Hematopoietic multipotent progenitor cell treated with erythropoietin and hydrocortisone succinate and interleukin-3 and kit ligand, for 17 days (in vitro differentiated cells): ENCODE measurements around the gene SOX6.

Experiments used
- DNase-seq: peaks from one replicate; pipeline ENCODE4 v3.0.0-alpha.2; 2015; ENCODE audit warnings: low spot score

Gene SOX6

DNA sequence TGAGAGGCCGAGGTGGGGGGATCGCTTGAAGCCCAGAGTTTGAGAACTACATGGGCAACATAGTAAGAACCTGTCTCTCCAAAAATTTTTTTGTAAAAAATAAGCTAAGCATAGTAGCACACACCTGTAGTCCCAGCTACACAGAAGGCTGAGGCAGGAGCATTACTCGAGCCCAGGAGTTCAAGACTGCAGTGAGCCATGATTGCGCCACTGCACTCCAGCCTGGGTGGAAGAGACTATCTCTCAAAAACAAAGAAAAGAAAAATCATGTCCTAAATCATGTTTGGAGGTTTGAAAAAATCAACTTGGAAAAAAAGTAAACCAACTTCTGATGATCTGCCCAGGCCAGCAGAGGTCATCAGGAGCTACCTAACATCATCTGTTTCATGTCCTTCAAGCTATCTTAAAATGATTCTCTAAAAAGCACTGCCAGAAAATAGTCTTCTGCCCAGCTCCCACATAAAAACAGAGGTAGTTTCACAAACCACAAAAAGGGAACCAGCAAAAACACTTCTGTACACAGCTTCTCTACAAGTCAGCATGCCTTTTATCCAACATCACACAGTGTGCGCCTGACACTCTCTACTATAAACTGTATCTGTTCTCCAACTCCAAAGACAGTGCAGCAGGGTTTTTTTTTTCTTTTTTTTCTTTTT, 165.0 kb downstream of the SOX6 start:
- peak; percentile 23 for DNase-seq

- DNase-seq: no peak
Observed at GRCh38 chr11:16186680-16187079, 169.7 kb downstream of the SOX6 start.

DNA sequence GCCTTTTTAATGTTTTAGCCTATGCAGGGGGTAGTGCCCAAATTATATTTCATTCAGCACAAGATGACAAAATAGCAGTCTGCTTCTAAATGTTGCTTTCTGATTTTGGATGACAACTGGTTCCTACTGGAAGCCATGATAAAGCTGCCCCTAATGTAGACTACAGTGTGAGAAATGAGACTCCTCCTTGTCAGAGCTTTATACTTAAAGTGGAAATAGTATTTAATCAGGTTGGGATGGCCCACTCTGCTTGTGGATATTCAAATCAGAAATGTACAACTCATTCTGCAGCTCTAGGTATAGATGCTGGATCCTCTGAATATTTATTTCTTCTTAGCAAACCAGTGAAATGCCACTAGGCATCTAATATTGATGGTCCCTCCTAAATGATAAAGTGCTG, 171.3 kb downstream of the SOX6 start:
- DNase-seq: no peak

GRCh38 chr11:16184588-16184987, 171.8 kb downstream of the SOX6 start:
- DNase-seq: no peak

- DNase-seq: no peak
Observed at GRCh38 chr11:16182553-16182952, 173.8 kb downstream of the SOX6 start.

GRCh38 chr11:16180868-16181267, 175.5 kb downstream of the SOX6 start:
- DNase-seq: no peak

- DNase-seq: no peak
Observed at GRCh38 chr11:16179676-16180075, 176.7 kb downstream of the SOX6 start.

- DNase-seq: no peak
Observed at GRCh38 chr11:16178273-16178672, 178.1 kb downstream of the SOX6 start.

GRCh38 chr11:16177688-16178087, 178.7 kb downstream of the SOX6 start:
- DNase-seq: no peak

GRCh38 chr11:16173798-16174197, 182.5 kb downstream of the SOX6 start:
- DNase-seq: no peak

- no peak for DNase-seq
Observed at GRCh38 chr11:16171882-16172281, 184.5 kb downstream of the SOX6 start.

DNA sequence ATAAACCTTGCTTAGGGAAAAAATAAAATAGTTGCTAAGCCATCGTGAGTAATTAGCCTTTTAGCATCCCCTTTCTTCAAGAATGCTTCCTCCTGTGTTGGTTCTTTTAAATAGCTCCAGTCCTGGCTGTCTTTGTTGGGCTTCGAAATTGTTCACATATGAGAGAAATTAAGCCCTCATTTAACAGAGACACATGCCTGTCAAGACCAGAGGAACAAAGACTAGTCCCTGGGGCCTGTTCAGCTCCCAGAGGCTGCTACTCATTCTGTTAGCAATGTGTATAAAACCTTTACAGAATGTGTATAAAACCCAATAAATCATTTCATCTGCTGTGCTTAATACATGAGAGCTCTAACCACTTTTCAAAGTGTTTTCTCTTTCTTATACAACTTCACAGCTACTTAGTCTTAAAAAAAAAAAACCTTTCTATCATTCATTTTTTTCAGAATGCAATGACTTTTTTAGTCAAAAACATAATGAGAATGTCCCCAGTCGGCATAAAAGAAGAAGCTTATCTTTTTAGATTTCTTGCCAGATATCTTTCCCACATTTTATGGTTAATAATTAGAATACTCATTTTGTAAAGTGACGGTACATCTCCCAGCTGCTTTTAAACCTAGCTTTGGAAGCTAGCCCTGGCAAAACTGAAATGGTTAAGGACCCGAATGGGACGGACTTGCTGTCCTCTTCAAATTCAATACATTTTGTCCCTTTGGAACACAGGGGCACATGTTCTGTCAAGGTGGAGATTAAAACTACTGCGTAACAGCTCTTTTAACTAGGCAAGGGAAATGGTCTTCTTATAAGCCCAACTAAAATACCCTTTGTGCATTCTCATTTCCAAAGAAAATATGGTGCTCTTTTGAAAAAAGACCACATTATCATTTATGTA, 186.1 kb downstream of the SOX6 start:
- no peak for DNase-seq

- no peak for DNase-seq
Observed at GRCh38 chr11:16169541-16169940, 186.8 kb downstream of the SOX6 start.

DNA sequence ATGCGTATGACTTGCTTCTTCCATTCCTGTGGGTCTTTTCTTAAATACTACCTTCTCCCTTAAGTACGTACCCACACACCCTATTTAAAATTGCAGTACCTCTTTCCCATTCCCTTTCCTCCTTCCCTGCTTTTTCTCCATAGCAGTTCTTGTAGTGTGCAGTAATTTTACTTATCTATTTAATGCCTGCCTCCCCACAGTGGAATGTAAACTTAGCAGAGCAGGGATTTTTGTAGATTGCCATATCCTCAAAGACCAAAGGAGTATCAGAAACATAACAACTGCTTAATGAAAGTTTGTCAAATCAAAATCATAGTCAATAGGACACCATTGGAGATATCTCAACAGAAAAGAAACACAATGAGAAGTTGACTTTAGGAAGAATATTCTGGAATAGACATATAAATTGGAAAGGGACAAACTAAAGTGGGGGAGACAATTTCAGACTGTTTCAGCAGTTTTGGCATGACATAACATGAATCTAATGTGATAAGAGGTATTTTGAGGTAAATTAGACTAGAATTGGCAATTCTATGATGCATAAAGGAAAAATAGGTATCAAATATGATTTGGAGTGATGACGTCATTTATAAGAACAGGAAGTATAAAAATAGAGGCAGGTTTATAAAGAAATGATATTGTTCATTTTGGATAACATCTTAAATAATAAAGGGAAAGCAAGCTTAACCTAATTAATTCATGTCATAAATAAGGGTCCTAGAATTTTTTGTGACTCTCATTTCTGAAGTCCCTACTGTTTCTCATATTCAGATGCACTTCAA, 188.4 kb downstream of the SOX6 start:
- no peak for DNase-seq

GRCh38 chr11:16166571-16166970, 189.8 kb downstream of the SOX6 start:
- no peak for DNase-seq

DNA sequence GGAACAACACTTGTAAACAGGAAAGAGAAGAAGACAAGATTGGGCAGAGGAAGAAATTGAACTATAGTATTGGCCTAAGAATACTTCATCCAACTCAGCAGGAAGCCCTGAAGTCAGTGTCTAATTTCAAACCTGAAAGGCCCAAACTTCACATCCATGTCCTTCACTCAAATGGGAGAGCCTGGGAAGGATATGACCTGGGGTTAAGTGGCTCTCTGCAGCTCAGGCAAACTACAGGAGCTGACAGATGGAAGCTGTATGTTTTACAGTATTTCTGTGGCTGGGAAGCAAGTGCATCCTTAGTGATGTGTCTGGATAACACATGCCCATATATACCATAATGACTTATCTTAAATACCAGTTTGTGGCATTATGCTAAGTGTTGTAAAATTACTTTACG, 196.2 kb downstream of the SOX6 start:
- DNase-seq: no peak

- DNase-seq: no peak
Observed at GRCh38 chr11:16158426-16158994, 197.8 kb downstream of the SOX6 start.

GRCh38 chr11:16157327-16157726, 199.0 kb downstream of the SOX6 start:
- DNase-seq: no peak

- no peak for DNase-seq
Observed at GRCh38 chr11:16155448-16155847, 200.9 kb downstream of the SOX6 start.

DNA sequence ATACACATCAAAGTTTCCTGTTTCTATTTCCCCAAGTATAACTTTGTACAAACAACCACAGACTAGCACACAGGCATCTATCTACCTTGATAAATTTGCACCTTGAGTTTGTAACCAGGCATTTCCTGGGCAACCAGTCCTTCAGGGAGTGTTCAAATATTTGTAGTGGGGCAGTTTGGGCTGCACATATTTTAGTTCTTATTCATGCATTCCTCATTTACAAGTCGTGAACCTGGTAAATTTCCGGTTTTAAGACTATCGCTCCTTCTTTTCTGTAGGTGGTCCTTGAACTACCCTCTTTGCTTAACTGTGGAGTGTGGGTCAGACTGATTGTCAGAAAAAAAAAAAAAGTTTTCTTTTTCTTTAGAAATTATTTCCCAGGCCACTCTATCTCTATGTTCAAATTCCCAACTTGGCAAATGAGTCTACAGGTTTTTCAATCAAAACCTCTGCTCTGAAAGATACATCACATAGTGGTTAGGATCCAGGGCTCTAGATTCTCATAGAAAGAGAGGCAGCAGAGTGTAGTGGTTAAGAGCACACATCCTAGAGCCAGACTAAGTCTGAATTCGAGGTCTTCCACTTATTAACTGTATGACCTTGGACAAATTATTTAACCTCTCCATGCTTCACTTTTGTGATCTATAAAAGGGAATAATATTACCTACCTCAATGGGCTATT, 201.5 kb downstream of the SOX6 start:
- DNase-seq: no peak

- no peak for DNase-seq
Observed at GRCh38 chr11:16153951-16154350, 202.4 kb downstream of the SOX6 start.

GRCh38 chr11:16151138-16151537, 205.2 kb downstream of the SOX6 start:
- no peak for DNase-seq
